ENCODE results near the gene FAM229B. TPM values are rescaled to one million over a fixed set of nuclear protein-coding genes. Genes with fewer than 3 reads are reported as not detected.
"Not testable (repeated sequence)": the region's sequence is repeated elsewhere in the genome, so short reads cannot be mapped to it uniquely, and the experiment has no call there.

Gene FAM229B
- total RNA-seq, 1 donor from 2014 or later: 13.6 TPM

GRCh38 chr6:112100561-112100960 lies 13.2 kb downstream of the FAM229B start:
- intact Hi-C loops (cut with DNase I): no loop called here
- DNase-seq (no peak), ATAC-seq (no peak)
- Histone ChIP-seq H3K9me3 (no peaks in the 10 kb centered on the region), H3K4me1 (no peaks in the 10 kb centered on the region), H3K27ac (no peak overlapping the region), H3K27me3 (ENCODE audit: low read depth) (no peaks in the 10 kb centered on the region), H3K36me3 (no peaks in the 10 kb centered on the region), H3K4me3 (no peak overlapping the region)
- TF ChIP-seq CTCF (IDR thresholded peaks at IDR 0.05): no peak

GRCh38 chr6:112106026-112106425 lies 18.6 kb downstream of the FAM229B start:
- H3K27me3 ChIP-seq (ENCODE audit: low read depth); ATAC-seq; H3K4me1 ChIP-seq; H3K9me3 ChIP-seq; H3K4me3 ChIP-seq; H3K27ac ChIP-seq; intact Hi-C loops (cut with DNase I); DNase-seq: not testable (repeated sequence)
- H3K36me3 ChIP-seq: peaks cover 29% of the 10 kb centered on the region

GRCh38 chr6:112106562-112106961 lies 19.2 kb downstream of the FAM229B start:
- Histone ChIP-seq H3K36me3 (peaks cover 34% of the 10 kb centered on the region), H3K9me3 (no peaks in the 10 kb centered on the region), H3K4me1 (no peaks in the 10 kb centered on the region), H3K27ac (no peak overlapping the region), H3K4me3 (no peak overlapping the region), H3K27me3 (ENCODE audit: low read depth) (no peaks in the 10 kb centered on the region)
- no peak for TF ChIP-seq CTCF (IDR thresholded peaks at IDR 0.05)
- ATAC-seq: no peak
- no peak for DNase-seq
- intact Hi-C loops (cut with DNase I): no loop called here

GRCh38 chr6:112109262-112109661 lies 21.9 kb downstream of the FAM229B start:
- DNase-seq (no peak), ATAC-seq (no peak)
- Histone ChIP-seq H3K4me1 (no peaks in the 10 kb centered on the region), H3K36me3 (peaks cover 47% of the 10 kb centered on the region), H3K27me3 (ENCODE audit: low read depth) (no peaks in the 10 kb centered on the region), H3K27ac (no peak overlapping the region), H3K4me3 (no peak overlapping the region), H3K9me3 (no peaks in the 10 kb centered on the region)
- TF ChIP-seq CTCF (IDR thresholded peaks at IDR 0.05): no peak
- intact Hi-C loops (cut with DNase I): no loop called here

GRCh38 chr6:112113431-112113830 lies 26.0 kb downstream of the FAM229B start:
- Histone ChIP-seq H3K4me1 (no peaks in the 10 kb centered on the region), H3K4me3 (no peak overlapping the region), H3K9me3 (no peaks in the 10 kb centered on the region), H3K36me3 (peaks cover 77% of the 10 kb centered on the region), H3K27me3 (ENCODE audit: low read depth) (no peaks in the 10 kb centered on the region), H3K27ac (no peak overlapping the region)
- no peak for TF ChIP-seq CTCF (IDR thresholded peaks at IDR 0.05)
- intact Hi-C loops (cut with DNase I): no loop called here
- DNase-seq (no peak), ATAC-seq (no peak)

GRCh38 chr6:112113918-112114317 lies 26.5 kb downstream of the FAM229B start:
- TF ChIP-seq CTCF (IDR thresholded peaks at IDR 0.05): no peak
- no peaks in the 10 kb centered on the region for H3K4me1 ChIP-seq
- H3K27me3 ChIP-seq (ENCODE audit: low read depth): no peaks in the 10 kb centered on the region
- ATAC-seq: no peak
- peaks cover 75% of the 10 kb centered on the region for H3K36me3 ChIP-seq
- no peak for DNase-seq
- intact Hi-C loops (cut with DNase I): no loop called here
- H3K9me3 ChIP-seq: no peaks in the 10 kb centered on the region
- H3K27ac ChIP-seq: no peak overlapping the region
- no peak overlapping the region for H3K4me3 ChIP-seq
